GM18867 (cell line): ENCODE data around the gene HK2.
"Not testable (repeated sequence)": the region's sequence is repeated elsewhere in the genome, so short reads cannot be mapped to it uniquely, and the experiment has no call there.

Experiments used
- ATAC-seq: cut with Tn5 transposase; IDR thresholded peaks from one replicate; pipeline ENCODE4 v1.9.1; 2021; ENCODE audit warnings: mild to moderate bottlenecking, moderate library complexity; ENCODE audit not compliant: unreplicated experiment

HK2 gene

GRCh38 chr2:74876081-74876886 lies 42.4 kb downstream of the HK2 start:
- peak; percentile 67 for ATAC-seq

GRCh38 chr2:74877376-74877775 lies 43.4 kb downstream of the HK2 start:
- ATAC-seq = no peak

DNA sequence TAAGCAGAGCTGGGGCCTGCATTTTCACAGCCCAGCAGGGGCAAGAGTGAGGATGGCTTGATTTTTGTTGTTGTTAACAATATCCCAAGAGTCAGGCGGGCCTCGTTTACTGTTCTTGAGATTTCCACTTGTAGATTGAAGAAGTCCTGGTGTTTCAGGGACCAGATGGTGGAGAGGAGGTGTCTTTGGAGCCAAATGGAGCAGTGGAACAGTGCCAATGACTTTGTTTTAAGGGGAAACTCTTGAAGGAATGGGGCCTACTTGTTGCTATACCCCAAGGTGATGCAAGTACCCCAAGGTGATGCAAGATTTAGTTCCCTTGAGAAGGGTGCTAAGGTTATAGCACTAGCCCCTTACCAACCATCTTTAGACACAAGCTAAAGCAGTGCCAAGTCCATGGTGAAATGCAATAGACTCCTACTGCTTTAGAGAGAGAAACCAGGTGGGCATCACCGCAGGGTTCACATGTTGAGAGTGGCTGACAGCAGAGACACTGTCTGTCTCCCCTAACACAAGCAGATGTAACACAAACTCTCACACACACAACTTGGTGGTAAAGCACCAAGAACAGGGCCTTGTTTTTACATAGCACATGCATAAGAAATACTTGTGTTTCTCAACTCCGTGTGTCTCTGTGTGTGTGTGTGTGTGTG lies 44.0 kb downstream of the HK2 start:
- ATAC-seq = no peak

GRCh38 chr2:74878551-74878950 lies 44.6 kb downstream of the HK2 start:
- no peak for ATAC-seq

GRCh38 chr2:74880054-74880728 lies 46.3 kb downstream of the HK2 start:
- no peak for ATAC-seq

- no peak for ATAC-seq
These were observed 47.2 kb downstream of the HK2 start for GRCh38 chr2:74881176-74881575.

DNA sequence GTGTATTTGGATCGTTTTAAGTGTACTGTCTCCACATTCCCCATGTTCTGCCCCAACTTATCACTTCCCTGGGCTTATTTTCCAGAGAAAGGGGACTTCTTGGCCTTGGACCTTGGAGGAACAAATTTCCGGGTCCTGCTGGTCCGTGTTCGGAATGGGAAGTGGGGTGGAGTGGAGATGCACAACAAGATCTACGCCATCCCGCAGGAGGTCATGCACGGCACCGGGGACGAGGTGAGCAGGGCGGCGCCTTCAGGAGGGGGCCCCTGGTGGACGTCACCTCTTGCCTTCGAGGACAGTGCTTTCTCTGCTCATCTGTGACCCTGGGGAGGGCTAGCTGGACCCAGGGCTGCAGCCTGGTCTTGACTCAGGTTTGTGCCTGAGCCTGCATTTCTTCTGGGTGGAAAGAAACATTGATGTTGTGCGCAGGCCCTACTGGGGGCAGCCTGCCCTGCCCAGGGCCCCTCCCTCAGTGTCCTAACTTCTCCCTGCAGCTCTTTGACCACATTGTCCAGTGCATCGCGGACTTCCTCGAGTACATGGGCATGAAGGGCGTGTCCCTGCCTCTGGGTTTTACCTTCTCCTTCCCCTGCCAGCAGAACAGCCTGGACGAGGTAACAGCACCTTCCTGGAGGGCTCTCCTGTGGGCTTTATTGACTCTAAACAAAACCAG lies 47.8 kb downstream of the HK2 start:
- no peak for ATAC-seq

DNA sequence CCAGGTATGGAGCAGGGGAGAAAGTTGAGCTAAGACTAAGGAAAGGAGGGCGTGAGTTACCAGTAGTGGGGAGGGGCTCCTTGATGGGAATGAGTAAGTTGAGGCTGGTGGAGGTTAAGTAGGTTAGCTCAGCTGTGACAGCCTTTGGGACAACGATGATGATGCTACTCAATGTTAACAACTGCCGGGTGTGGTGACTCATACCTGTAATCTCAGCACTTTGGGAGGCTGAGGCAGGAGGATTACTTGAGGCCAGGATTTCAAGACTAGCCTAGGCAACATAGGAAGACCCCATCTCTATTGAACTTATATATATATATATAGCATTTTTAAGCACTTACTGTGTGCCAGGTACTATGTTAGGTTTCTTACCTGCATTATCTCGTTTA lies 48.4 kb downstream of the HK2 start:
- no peak for ATAC-seq

- ATAC-seq = no peak
These were observed 49.1 kb downstream of the HK2 start for GRCh38 chr2:74883011-74883410.

GRCh38 chr2:74884118-74884762 lies 50.3 kb downstream of the HK2 start:
- ATAC-seq = no peak

- ATAC-seq = no peak
These were observed 50.9 kb downstream of the HK2 start for GRCh38 chr2:74884866-74885265.

DNA sequence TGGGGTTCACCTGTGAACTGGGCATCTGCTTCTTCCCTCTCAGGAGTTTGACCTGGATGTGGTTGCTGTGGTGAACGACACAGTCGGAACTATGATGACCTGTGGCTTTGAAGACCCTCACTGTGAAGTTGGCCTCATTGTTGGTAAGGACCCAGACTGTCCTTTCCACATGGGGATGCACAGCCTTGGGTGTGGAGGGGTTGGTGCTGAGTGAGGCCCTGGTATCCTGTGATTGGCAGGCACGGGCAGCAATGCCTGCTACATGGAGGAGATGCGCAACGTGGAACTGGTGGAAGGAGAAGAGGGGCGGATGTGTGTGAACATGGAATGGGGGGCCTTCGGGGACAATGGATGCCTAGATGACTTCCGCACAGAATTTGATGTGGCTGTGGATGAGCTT lies 52.3 kb downstream of the HK2 start:
- ATAC-seq = no peak

DNA sequence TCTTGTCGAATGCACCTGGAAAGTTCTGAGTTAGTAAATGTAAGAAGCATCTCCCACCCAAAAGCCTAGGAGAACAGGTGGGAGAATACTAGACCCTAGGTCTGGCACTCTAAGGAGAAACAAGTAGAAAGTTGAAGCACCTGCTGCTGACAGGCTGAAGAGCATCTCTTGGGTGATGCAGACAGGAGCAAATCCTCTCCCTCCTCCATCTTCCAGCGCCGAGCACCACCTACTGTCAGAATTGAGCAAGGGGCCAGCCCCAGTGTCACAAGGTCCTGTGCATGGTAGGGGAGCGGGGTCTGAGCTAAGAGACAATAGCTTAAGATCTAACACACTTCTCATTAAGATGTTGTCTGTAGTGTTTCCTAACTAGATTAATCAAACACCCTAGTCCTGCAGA lies 52.9 kb downstream of the HK2 start:
- no peak for ATAC-seq

DNA sequence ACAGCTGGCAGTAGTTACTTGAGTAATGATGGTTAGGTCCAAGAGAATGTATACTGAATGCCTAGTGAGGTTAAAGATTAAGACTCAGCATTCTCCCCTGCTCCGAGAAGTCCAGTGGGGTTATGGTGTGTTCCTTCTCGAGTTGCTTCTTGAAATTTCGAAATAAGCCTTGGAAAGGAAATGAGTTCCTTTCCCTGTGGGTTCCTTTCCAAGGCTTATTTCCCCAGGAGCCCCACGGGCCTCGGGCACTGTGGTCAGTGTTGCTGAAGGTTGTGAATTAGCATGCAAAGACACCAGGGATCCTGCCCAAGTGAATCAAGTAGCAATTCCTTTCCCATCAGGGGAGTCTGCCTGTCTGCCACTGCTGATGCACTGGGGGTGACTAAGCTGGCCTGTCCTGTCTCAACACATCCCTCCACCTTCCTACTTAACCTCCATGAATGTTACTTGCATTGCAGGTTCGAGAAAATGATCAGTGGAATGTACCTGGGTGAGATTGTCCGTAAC lies 53.6 kb downstream of the HK2 start:
- no peak for ATAC-seq

DNA sequence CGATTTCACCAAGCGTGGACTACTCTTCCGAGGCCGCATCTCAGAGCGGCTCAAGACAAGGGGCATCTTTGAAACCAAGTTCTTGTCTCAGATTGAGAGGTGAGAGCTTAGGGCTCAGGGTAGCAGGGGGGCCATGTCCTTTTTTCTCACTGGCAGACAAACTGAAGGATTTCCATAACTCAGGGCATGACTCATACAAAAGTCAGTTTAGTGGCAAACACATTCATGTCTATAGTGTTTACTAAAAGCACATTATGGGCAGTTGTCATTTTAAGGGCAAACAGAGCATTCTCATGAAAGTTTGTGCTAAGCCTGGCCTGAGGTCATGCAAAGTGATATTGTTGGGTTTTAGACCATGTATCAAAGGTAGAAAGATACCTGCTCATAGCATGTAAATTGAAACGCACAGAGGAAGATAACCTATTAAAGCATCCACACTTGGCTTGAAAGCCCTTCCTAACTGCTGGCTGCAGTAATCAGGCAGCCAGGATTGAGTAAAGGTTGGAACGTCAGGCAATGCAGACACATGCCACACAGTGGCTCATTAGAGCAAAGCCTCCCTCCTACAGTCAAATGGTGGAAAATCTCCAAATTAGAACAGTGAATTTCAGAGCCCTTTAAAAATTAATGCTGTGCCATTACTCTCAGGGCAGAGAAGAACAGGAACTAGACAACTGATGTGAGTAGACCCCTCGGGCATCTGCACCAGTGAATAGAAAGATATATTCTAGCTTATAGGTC lies 54.2 kb downstream of the HK2 start:
- ATAC-seq = no peak

GRCh38 chr2:74889159-74889558 lies 55.2 kb downstream of the HK2 start:
- ATAC-seq = no peak

GRCh38 chr2:74890711-74891110 lies 56.8 kb downstream of the HK2 start:
- ATAC-seq = no peak

GRCh38 chr2:74891136-74891764 lies 57.3 kb downstream of the HK2 start:
- no peak for ATAC-seq

DNA sequence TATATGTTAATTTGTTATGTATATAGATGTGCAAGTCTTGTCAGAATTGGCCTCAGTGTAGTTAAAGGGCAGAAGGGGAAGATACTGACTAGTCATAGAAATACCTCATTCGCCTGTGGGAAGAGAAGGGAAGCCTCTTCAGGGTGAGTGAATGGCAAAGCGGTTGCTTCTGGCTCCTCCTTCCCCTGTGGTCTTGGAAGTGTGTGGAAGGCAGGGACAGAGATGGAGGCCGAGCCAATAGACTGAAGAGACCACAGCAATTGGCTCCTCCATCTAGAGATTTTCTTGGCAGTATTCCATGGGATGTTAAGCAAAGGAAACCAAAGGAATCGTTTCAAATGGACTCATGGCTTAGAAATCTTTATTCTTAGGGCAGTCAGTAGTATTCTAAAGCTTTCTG lies 57.9 kb downstream of the HK2 start:
- ATAC-seq = not testable (repeated sequence)

GRCh38 chr2:74892609-74893008 lies 58.7 kb downstream of the HK2 start:
- no peak for ATAC-seq
